ENCODE data around the gene MAP7.
"Not testable (repeated sequence)": the region's sequence is repeated elsewhere in the genome, so short reads cannot be mapped to it uniquely, and the experiment has no call there.

MAP7 gene

DNA sequence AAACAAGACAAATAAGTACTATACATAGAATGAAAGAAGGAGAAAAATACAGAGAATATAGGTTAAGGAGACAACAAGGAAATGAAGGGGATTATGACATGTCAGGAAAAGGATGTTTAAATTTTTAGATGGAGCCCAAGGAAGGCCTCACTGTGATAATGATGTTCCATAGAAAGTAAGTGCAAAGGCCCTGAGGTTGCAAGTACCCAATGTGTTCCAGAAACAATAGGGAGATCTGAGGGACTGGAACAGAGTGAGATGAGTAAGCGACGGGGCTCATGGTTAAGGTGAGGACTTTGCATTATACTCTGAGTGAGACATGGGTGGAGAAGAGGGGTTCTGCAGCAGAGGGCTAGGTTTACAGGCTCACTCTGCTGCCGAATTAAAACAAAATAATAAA is 137.8 kb downstream of the MAP7 start:
- no peak for DNase-seq

DNA sequence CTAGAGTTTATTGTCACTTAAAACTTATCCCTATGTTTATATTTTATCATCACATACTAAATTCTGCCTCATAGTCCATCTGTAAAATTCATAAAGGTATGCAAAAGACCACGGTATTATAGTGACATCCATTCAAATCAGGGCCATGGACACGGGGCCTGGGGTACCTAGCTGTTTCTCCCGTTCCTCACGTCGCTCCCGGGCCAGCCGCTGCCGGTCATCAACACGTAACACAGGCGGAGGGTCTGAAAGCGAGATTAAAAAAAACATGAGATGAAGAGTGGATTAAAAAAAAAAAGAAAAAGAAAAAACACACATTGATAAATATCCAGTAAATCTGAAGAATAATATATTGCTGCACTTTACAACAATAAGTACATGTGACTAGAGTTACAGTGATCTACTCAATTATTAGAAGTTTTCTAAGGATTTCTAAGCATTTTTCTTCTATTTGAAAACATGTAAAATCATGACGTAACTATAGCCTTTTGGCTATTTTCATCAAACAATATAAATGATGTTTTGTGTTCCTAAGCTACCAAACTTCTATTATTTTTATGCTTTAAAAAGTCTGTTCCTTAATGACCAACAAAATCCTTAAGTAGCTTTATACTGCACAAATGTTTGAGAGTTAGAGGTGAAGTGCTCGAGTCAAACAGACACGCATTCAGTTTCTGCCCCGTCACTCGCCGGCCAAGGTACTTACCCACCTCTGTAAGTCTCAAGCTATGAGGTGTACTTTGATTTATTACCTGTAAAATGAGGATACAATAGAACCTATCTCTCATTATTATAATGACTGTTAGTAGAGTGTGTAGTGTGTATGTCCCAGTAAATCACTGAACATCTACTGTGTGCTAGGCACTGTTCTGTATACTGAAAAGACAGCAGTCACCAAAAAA is 138.5 kb downstream of the MAP7 start:
- DNase-seq = no peak

- DNase-seq = no peak
Measured at GRCh38 chr6:136411025-136411325, 139.2 kb downstream of the MAP7 start.

DNA sequence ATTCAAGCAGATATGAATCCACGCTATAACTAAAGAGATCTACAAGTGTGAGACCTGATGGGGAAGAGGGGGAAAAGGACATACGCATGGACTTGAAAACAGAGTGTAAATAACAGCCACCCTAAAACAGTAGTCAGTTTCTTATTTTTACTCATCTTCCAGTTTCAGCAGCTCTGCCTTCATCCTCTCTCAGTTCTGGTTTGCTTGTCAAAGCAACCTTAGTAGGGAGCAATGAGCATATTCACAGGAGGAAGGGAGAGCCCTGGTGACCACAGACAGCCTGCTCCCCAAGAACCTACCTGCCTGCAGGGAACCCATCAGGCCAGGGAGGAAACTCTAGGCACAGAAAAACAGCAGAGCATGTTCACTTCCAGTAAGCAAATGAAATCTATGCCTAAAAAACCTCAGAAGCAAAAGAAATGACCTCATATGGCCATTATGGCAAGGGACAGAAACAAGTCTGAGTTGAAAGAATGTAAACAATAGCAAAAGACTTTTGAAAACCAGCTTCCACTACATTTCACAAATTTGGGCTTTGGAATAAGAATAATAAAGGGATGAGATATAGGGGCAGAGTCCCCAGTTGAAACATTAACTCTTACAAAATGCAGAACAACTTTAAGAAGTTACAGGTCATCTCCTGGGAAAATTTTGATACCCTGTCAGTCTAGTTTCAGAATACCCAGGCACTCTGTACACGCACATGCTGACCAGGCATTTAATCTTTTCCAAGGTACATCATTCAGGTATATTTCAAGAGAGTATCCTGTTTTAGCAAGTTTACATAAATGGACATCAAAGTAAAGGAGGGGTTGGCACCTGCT is 139.8 kb downstream of the MAP7 start:
- DNase-seq = peak; percentile 8

- DNase-seq = no peak
Measured at GRCh38 chr6:136409597-136409996, 140.6 kb downstream of the MAP7 start.

- DNase-seq = peak; percentile 78
Measured at GRCh38 chr6:136408204-136408603, 142.0 kb downstream of the MAP7 start.

- no peak for DNase-seq
Measured at GRCh38 chr6:136405420-136406029, 144.7 kb downstream of the MAP7 start.

DNA sequence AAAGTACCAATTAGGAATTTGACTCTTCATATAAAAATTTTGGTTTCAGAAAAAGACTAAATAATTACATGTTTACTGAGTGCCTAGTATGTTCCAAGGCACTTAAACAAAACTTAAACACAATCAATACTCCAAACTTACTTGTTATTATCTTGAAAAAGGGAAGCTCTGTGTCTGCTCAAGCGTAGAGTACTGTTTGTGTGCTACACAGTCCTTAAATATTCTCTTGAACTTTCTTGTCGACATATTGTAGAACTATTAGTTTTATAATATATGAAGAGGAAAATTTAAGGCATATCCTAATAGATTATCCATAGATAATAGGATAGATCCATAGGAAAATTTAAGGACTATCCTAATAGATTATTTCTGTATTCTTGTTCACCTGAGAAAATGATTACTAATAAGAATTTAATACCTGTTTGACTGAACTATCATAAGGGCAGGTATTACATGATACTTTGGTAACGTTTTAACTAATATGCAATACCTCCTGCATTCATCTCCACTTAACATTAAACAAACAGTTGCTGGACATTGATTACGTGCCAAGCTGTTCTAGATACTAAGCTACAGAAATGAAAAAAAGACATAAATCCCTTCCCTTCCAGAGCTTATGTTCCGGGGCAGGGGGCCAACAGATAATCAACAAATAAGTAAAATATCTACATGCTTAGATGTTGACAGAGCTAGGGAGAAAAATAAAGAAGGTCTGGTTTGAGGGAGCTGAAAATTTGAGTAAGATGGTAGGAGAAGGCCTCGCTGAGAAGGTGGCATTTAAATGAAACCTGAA is 145.4 kb downstream of the MAP7 start:
- no peak for DNase-seq

GRCh38 chr6:136404007-136404406 is 146.2 kb downstream of the MAP7 start:
- no peak for DNase-seq

DNA sequence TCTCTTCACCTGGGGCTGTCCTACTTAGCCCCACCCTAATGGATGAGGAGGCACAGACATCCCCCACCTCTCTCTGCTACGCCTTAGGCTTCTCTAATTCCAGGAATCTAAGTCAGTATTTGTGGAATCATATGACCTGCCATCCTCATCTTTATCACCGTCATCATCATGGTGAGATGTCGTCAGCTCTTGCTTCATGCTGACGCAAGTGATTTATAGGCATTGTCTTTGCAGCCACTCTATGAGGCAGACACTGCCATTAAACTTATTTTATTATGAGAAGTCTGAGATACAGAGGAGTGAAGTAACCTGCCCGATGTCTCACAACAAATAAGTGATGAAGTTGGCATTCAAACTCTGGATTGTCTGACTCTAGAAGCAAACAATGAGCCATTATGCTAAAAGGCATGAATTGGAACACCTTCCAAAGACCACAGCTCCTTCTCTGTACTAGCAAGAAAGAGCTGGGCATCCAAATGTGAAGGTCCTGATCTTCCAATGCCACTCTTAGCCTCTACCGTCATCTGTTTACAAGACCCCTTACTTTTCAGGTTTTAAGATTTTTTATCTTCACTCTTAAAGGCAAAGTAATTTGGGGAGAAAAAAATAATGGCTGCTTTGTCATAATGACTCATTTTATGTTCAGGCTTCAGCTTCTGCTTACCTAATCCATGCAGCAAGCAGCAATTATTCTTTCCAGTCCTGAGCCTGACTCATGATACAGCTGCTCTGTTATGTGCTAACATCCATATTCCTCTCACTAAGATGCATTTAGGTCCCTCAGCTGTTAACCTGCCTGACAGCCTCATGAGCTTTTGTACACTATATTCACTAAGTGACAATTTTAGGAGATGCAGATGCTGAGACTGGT is 146.9 kb downstream of the MAP7 start:
- peak; percentile 96 for DNase-seq

DNA sequence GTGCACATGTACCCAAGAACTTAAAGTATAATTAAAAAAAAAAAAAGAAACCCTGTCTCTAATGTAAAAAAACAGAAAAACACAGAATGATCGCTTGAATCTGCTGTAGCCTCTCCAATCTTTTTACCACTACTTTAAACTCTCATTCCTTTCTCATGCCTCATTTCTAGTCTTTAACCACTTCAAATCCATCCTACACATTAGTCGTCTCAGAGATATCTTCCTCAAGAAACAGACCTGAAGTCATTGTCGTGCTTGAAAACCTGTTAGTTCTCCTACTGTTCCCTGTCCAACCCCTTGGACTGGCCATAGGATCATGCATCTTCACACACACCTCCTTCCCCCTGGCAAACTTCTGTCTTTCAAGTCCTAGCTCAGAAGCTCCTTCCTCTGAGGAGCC is 148.5 kb downstream of the MAP7 start:
- DNase-seq = peak; percentile 59

DNA sequence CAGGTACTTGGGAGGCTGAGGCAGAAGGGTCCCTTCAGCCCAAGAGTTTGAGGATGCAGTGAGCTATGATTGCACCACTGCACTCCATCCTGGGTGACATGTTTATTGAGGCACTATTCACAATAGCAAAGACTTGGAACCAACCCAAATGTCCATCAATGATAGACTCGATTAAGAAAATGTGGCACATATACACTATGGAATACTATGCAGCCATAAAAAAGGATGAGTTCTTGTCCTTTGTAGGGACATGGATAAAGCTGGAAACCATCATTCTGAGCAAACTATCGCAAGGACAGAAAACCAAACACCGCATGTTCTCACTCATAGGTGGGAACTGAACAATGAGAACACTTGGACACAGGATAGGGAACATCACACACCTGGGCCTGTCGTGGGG is 149.0 kb downstream of the MAP7 start:
- not testable (repeated sequence) for DNase-seq

DNA sequence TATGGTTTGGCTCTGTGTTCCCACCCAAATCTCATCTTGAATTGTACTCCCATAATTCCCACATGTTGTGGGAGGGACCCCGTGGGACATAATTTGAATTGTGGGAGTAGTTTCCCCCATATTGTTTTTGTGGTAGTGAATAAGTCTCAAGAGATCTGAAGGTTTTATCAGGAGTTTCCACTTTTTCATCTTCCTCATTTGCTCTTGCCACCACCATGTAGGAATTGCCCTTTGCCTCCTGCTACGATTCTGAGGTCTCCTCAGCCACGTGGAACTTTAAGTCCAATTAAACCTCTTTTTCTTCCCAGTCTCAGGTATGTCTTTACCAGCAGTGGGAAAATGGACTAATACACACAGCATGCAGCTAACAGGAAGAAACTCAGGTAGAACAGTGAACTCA is 151.8 kb downstream of the MAP7 start:
- DNase-seq = no peak

DNA sequence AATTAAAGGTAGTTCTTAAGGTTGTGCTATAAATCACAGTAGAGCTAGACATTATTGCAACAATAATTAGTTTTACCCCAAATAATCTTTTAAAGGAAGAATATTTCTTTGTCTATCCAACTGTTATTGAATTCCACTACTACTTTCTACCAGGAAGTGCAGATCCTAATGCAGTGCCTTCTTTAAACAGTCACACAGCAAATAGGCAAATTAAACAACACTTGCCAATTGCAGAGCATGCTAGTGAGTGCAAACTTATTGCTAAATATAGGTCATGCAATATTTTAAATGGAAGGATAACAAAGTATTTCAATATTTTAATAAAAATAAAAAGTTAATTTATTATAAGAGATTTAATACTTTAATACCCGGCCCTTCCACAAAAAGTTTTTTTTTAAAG is 153.3 kb downstream of the MAP7 start:
- DNase-seq = no peak

- DNase-seq = not testable (repeated sequence)
Measured at GRCh38 chr6:136390959-136391358, 159.3 kb downstream of the MAP7 start.

- no peak for DNase-seq
Measured at GRCh38 chr6:136387316-136387715, 162.9 kb downstream of the MAP7 start.

GRCh38 chr6:136383268-136383937 is 166.8 kb downstream of the MAP7 start:
- DNase-seq = no peak

DNA sequence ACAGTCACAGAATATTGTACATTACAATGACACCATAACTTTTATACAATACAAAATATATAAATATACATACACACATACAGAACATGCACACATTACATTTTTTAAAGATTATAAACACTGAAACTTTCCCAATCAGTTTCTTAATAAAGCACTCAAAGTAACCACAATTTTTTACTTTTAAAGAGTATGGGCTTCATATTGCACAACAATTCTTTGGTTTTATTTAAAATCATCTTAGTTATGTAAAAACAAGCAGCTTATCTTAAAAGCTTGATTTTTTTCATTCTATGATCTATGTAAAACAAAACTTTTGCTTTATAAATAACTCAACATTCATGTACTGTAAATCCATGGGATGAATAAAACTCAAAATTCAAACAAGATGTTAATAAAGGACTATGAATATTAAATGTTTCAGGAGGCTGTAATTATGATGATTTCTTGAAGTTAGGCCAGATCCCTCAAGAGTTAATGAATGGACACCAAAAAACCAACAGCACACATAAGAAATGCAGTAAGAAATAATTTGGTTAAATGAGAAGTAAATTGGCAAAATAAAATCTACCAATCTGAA is 167.5 kb downstream of the MAP7 start:
- no peak for DNase-seq

DNA sequence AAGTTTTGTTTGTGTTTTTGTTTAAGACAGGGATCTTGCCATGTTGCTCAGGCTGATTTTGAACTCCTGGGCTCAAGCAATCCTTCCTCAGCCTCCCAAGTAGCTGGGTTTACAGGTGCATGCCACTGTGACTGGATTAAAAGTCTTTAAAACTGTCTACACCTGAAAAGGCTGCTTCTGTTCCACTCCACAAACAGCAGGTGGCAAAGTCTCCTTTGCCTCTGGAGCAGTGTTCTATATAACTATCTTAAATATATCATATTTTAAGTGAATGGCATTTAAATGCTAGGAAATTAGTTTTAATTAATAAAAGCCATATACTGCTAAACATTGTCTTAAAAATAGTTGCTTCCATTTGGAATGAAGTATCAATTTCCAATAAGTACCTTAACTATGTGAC is 171.3 kb downstream of the MAP7 start:
- no peak for DNase-seq

DNA sequence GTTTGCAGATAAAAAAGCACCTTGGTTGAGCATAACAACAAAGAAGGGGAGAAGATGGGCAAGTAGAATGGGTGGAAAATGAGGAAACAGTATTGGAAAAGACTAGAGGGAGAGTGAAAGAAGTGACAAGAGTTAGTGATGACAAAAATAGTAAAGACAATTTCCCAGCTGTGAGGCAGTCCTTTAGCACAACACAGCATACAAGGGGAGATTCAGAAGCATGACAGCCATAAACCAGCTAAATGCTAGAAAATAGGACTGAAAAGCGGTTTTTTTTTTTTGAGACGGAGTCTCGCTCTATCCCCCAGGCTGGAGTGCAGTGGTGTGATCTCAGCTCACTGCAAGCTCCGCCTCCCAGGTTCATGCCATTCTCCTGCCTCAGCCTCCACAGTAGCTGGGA is 174.4 kb downstream of the MAP7 start:
- not testable (repeated sequence) for DNase-seq

GRCh38 chr6:136371959-136372358 is 178.3 kb downstream of the MAP7 start:
- no peak for DNase-seq

All from HCEC 1CT (cell line).